GM12873 (cell line): Measurements from ENCODE around the gene PPM1F.

Source experiments
- TF ChIP-seq, protein P1 (sequence below): IDR thresholded peaks from 2 replicates; pipeline ENCODE4 v1.5.1; 2012; ENCODE audit warnings: low read depth, mild to moderate bottlenecking, moderate library complexity, low read length, control low read depth; ENCODE audit not compliant: insufficient read depth; ENCODE audit errors: missing control alignments

The PPM1F gene

GRCh38 chr22:21963286-21963685 is 10.6 kb upstream of the PPM1F start:
- TF ChIP-seq, protein P1, sequence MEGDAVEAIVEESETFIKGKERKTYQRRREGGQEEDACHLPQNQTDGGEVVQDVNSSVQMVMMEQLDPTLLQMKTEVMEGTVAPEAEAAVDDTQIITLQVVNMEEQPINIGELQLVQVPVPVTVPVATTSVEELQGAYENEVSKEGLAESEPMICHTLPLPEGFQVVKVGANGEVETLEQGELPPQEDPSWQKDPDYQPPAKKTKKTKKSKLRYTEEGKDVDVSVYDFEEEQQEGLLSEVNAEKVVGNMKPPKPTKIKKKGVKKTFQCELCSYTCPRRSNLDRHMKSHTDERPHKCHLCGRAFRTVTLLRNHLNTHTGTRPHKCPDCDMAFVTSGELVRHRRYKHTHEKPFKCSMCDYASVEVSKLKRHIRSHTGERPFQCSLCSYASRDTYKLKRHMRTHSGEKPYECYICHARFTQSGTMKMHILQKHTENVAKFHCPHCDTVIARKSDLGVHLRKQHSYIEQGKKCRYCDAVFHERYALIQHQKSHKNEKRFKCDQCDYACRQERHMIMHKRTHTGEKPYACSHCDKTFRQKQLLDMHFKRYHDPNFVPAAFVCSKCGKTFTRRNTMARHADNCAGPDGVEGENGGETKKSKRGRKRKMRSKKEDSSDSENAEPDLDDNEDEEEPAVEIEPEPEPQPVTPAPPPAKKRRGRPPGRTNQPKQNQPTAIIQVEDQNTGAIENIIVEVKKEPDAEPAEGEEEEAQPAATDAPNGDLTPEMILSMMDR = no peak

GRCh38 chr22:21962655-21962949 is 10.0 kb upstream of the PPM1F start:
- TF ChIP-seq, protein P1 = no peak

DNA sequence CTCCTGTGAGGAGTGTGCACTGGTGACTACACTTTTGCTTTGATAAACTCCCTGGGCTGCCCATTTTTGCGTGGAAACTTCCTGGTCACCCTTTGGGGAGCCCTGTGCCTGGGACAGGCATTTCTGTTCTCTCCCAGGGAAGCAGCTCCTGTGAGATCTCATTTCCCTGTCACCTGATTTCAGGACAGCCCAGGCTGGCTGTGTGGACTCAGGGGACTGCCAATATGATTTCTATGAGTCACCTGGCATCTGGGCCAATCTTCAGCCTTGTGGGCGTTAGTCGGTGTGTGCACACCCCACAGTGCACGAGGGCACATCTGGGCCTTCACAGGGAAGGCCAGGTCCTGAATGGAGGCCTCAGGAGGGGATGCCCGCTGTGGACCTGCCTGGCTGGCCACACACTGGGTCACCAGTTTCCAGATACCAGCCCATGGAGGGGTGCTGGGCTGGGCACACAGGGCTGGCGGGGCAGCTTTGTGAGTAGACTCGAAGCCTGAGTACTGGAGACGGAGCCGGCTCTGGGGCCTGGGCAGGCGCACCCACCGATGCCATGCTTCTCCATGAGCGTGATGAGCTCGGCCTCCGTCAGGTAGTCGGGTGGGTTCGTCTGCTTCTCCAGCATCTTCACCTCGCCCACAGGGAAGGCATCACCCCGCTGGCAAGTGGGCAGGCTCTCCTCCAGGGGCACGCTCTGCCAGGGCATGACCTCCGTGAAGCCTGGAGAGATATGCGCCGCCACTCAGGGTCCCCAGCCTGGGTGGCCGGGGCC is 9.4 kb upstream of the PPM1F start:
- TF ChIP-seq, protein P1 = no peak

DNA sequence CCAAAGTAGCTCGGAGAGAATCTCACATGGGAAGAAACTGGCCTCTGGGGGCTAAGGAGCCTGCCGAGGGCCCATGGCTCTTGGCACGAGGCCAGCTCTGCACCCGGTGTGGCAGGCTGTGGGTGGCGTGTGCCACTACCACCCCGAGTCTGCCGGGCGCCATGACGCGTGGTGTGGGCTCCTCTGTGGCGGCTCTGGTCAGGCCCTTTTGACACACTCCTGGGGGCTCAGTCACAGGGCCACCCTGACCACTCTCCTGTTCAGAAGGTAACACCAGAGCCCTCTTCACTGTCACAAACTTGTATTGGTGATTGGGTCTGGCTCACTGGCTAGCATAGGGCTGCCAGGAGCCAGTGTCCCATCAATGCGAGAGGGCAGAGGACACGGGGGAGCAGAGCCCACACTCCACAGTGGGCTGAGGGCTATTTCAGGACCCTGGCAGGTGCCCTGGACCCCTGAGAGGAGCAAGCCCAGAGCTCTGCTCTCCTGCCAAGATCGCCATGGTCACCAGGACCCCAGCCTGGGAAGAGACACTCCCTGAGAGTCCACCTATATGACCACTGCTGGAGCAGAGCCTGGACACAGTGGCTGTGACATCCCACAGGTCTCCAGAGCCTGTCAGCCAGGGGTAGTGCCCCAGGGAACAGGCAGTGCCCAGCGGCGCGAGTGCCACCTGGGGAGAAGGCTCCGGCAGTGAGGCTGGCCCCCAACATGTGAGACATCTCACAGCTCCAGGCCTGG is 8.6 kb upstream of the PPM1F start:
- TF ChIP-seq, protein P1 = no peak

DNA sequence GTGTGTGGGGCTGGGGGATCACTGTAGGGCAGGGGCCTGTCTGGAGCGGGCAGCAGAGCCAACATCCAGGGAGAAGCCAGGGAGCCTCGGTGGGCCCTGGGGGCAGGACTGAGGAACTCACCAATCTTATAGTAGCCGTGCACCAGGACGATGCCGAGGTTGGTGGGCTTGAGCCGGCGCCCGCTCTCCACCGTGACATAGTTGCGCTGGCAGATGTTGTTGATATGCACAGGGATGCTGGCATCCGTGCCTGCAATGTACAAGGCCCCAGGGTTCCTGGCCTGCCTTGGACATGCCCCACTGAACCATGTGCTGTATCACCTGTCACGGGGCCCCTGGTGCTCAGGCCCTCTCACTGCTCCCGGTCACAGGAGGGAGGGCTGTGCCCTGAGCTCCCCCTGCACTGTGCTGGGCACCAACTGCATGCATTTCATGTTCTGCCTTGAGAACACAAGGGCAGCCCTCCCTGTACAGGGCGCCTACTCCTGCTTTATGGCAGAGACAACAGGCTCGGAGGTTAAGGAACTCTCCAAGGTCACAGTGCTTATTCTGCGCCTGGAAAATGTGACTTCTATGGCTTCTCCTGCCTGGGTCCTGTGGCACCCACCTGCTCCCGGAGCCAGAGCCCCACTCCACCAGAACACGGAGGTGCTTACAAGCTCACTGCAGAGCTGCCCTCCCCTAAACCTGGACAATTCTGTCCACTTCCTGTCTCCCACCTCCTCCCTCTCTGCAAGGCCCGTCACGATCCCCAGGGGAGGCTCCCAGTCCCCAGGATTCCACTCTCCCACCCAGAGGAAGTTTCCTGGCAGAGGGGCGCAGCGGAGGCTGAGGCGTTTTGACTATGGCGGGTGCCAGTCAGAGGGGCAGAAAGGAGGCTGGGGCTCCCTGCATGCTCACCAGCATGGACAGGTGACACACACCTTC is 7.8 kb upstream of the PPM1F start:
- TF ChIP-seq, protein P1 = no peak

- TF ChIP-seq, protein P1 = no peak
These were observed 6.8 kb upstream of the PPM1F start for GRCh38 chr22:21959274-21960074.
